ENCODE results near the gene TMEM119. TPM values are rescaled to one million over a fixed set of nuclear protein-coding genes. Genes with fewer than 3 reads are reported as not detected.

TMEM119 gene
- total and polyA plus RNA-seq, 2 of the 8 experiments (the other 6 are each of a cell fraction or from before 2014, with no cell fraction given) = 0.35 to 0.61 TPM

- Histone ChIP-seq H3K79me2 (ENCODE audit: control insufficient read depth in 1 of 2, insufficient read depth in 2 of 2, low read length in 2 of 2) (peaks cover 21 to 35% of the 10 kb centered on the region in 2 experiments), H3K23ac (ENCODE audit: insufficient read length) (no peak overlapping the region), H3K56ac (replicated peaks; ENCODE audit: insufficient read length, low read depth, low read length) (no peak overlapping the region), H3K9ac (replicated peaks in 1 of 4; ENCODE audit: extremely low read depth in 1 of 4, low read depth in 3 of 4, low read length in 3 of 4) (no peak overlapping the region), H3K18ac (ENCODE audit: extremely low read depth, low read length) (no peak overlapping the region), H2AK5ac (ENCODE audit: low read depth, low read length) (no peak overlapping the region), H3K4me2 (ENCODE audit: insufficient read depth in 1 of 2, low read depth in 2 of 2, low read length in 2 of 2) (peak overlapping the region; percentile 99 to 100; a peak in 3 of 4 replicates), H3K27ac (ENCODE audit: low read depth, low read length) (no peak overlapping the region), H2BK5ac (ENCODE audit: low read depth, low read length) (no peak overlapping the region), H3K4me1 (replicated peaks in 1 of 4; ENCODE audit: control insufficient read depth in 3 of 4, insufficient read depth in 4 of 4, low read length in 3 of 4) (peaks cover 0 to 4% (median 0%) of the 10 kb centered on the region in 4 experiments; a peak in 1 of 7 replicates), H2BK15ac (ENCODE audit: low read length) (no peak overlapping the region), H3K4ac (replicated peaks; ENCODE audit: insufficient read length, low read depth, low read length) (no peak overlapping the region), H4K5ac (ENCODE audit: insufficient read length, low read depth, low read length) (no peak overlapping the region), H3K27me3 (replicated peaks in 1 of 4; ENCODE audit: control insufficient read depth in 3 of 4, extremely low read depth in 1 of 4, insufficient read depth in 3 of 4, low read length in 3 of 4) (no peaks in the 10 kb centered on the region), H2BK20ac (ENCODE audit: low read length) (no peak overlapping the region), H3K9me3 (ENCODE audit: insufficient read depth in 2 of 2, low read depth in 1 of 2, low read length in 1 of 2) (no peaks in the 10 kb centered on the region), H4K20me1 (replicated peaks in 1 of 2; ENCODE audit: control insufficient read depth in 1 of 2, insufficient read depth in 2 of 2, low read length in 2 of 2) (peaks cover 0 to 8% of the 10 kb centered on the region in 2 experiments), H2AFZ (ENCODE audit: low read length) (no peak overlapping the region), H3K23me2 (ENCODE audit: low read depth, low read length) (peaks cover 20% of the 10 kb centered on the region), H3K14ac (ENCODE audit: insufficient read length) (no peak overlapping the region), H4K8ac (ENCODE audit: extremely low read depth, insufficient read depth, low read length) (no peak overlapping the region), H4K91ac (replicated peaks; ENCODE audit: insufficient read length, low read length) (no peak overlapping the region), H3K36me3 (ENCODE audit: control insufficient read depth in 2 of 4, insufficient read depth in 4 of 4, low read length in 3 of 4) (peaks cover 24 to 48% (median 45%) of the 10 kb centered on the region in 4 experiments), H2BK120ac (replicated peaks; ENCODE audit: low read depth, low read length) (no peak overlapping the region), H3K4me3 (ENCODE audit: extremely low read depth in 1 of 4, insufficient read depth in 2 of 4, low read depth in 3 of 4, low read length in 4 of 4) (peak overlapping the region in 1 of 4 experiments; percentile 91; a peak in 3 of 8 replicates), H3K79me1 (ENCODE audit: low read depth, low read length) (no peaks in the 10 kb centered on the region), H2BK12ac (ENCODE audit: low read depth, low read length) (no peak overlapping the region)
- 45% methylated on average over 1 of the region's 1 CpG; no CpG with 5 or more reads in 1 of the 2 experiments for WGBS, 2 experiments (ENCODE audit: extremely low coverage in 1 of 2, insufficient coverage in 1 of 2, insufficient read length in 1 of 2, insufficient replicate concordance in 2 of 2, low coverage in 1 of 2, low lambda C conversion rate in 2 of 2, missing lambda C conversion rate in 1 of 2)
- no peak for DNase-seq (ENCODE audit: low read depth in 1 of 2, low spot score in 2 of 2)
- ChIA-PET CTCF (ENCODE audit: partially characterized antibody) (interaction anchor here (0.9 to 24.3 kb wide), 10 partner anchors 9 to 206 kb away, joined by 3 to 523 read pairs (median 4); partner anchors contain the start of gene TMEM119), POLR2A (ENCODE audit: partially characterized antibody) (no interaction called here)
- FAIRE-seq = no peak
- TF ChIP-seq GABPA (IDR thresholded peaks at IDR 0.05; ENCODE audit: borderline replicate concordance, insufficient read depth, low read length) (no peak), SUZ12 (IDR thresholded peaks at IDR 0.05; ENCODE audit: low read length) (no peak), POLR2A (IDR thresholded peaks at IDR 0.05; ENCODE audit: control extremely low read depth in 1 of 2, low read depth in 2 of 2, low read length in 2 of 2) (no peak)
Observed at GRCh38 chr12:108563804-108564151, 34.1 kb downstream of the TMEM119 start.
